HepG2 (cell line): ENCODE measurements around the gene CCND1. TPM values are rescaled to one million over a fixed set of nuclear protein-coding genes. Genes with fewer than 3 reads are reported as not detected.

Source experiments
- ATAC-seq: fragments of 200-7000 bp; cut with Tn5 transposase; 3 replicates; pipeline ENCODE4 v1.9.1; 2020; ENCODE audit warnings: mild to moderate bottlenecking, moderate library complexity
- Bru-seq: library from RNA; stranded (reverse); fragments of 400-500 nt; gene quantifications from one replicate; lab custom pipeline; 2021; lab: Mats Ljungman, UMichigan
- BruChase-seq, 2 experiments: library from RNA; stranded (reverse); fragments of 400-500 nt; gene quantifications; one replicate each; lab custom pipeline; 2021; lab: Mats Ljungman, UMichigan
- BruUV-seq: library from RNA; stranded (reverse); fragments of 400-500 nt; replicated peaks from 2 replicates; lab custom pipeline; 2021; lab: Mats Ljungman, UMichigan
- CTCF ChIA-PET: fragments of 300-600 bp; formaldehyde crosslinking; extraction: SDS; loops from one replicate; lab custom pipeline; 2021; ENCODE audit warnings: low total read pairs, inconsistent platforms, low intra/inter-chr PET ratio; lab: Yijun Ruan, JAX
- POLR2A ChIA-PET: fragments of 350-600 bp; sonication (Branson Sonifier 250); formaldehyde crosslinking; loops from one replicate; lab custom pipeline; 2020; ENCODE audit warnings: antibody characterized with exemption, inconsistent platforms; lab: Yijun Ruan, JAX
- DNase-seq: peaks from one replicate; pipeline ENCODE4 v3.0.0-alpha.2; 2015; ENCODE audit warnings: low spot score
- FAIRE-seq: peaks from 3 replicates; lab custom pipeline; 2011; peaks lifted over from hg19 to GRCh38; lab: Jason Lieb, UNC
- H2AFZ ChIP-seq: one replicate; pipeline ENCODE4 v1.6.1; 2011; ENCODE audit warnings: low read length, inconsistent platforms
- H3K27ac ChIP-seq: fragments of 300-600 bp; 3 replicates; pipeline ENCODE4 v1.8.0; 2011; ENCODE audit warnings: mixed run types, mild to moderate bottlenecking, mixed read lengths, low read length, inconsistent platforms; ENCODE audit not compliant: insufficient read depth; ENCODE audit errors: extremely low read length
- H3K27me3 ChIP-seq, 2 experiments: fragments of 200-600 bp in 1 of 2; 2 replicates in 1 of 2; 3 replicates in 1 of 2; pipeline versions ENCODE4 v1.6.0 to v1.8.0; 2011; ENCODE audit warnings: low read length in 2 of 2, mild to moderate bottlenecking in 2 of 2, moderate library complexity in 2 of 2, inconsistent platforms in 1 of 2; ENCODE audit not compliant: insufficient read depth in 2 of 2, control insufficient read depth in 1 of 2
- H3K36me3 ChIP-seq, 2 experiments: fragments of 200-600 bp in 1 of 2; replicated peaks in 1 of 2; 2 replicates in 1 of 2; 3 replicates in 1 of 2; pipeline versions ENCODE4 v1.5.1 to v1.8.0; 2011; ENCODE audit warnings: low read length in 2 of 2, inconsistent platforms in 1 of 2; ENCODE audit not compliant: insufficient read depth in 2 of 2, control insufficient read depth in 1 of 2
- H3K4me1 ChIP-seq: 2 replicates; pipeline ENCODE4 v1.5.1; 2012; ENCODE audit warnings: low read length, inconsistent platforms; ENCODE audit not compliant: insufficient read depth
- H3K4me2 ChIP-seq: 2 replicates; pipeline ENCODE4 v1.6.0; 2011; ENCODE audit warnings: low read depth, low read length, inconsistent platforms
- H3K4me3 ChIP-seq, 3 experiments: fragments of 200-600 bp in 1 of 3; sonication (generic), shearing (Covaris generic) in 1 of 3; replicated peaks in 1 of 3; 2 replicates each; pipeline ENCODE4 v1.5.1; 2011 to 2016; ENCODE audit warnings: low read length in 3 of 3, inconsistent platforms in 2 of 3, low read depth in 2 of 3, mild to moderate bottlenecking in 2 of 3, control low read depth in 1 of 3, mixed read lengths in 1 of 3; ENCODE audit not compliant: insufficient read depth in 1 of 3
- H3K79me2 ChIP-seq: one replicate; pipeline ENCODE4 v1.6.1; 2011; ENCODE audit warnings: low read length, inconsistent platforms; ENCODE audit not compliant: insufficient read depth
- H3K9ac ChIP-seq: 2 replicates; pipeline ENCODE4 v1.6.0; 2011; ENCODE audit warnings: mild to moderate bottlenecking, low read depth, low read length, inconsistent platforms; ENCODE audit not compliant: insufficient read depth
- H3K9me3 ChIP-seq: 2 replicates; pipeline ENCODE4 v1.5.1; 2012; ENCODE audit warnings: mild to moderate bottlenecking, low read length
- H4K20me1 ChIP-seq: 2 replicates; pipeline ENCODE4 v1.6.0; 2011; ENCODE audit warnings: inconsistent platforms, mild to moderate bottlenecking, low read length, moderate library complexity; ENCODE audit not compliant: insufficient read depth
- CENPX ChIP-seq: sonication (generic); formaldehyde crosslinking; IDR thresholded peaks from 2 replicates; pipeline ENCODE4 v1.9.0; 2021; ENCODE audit warnings: mild to moderate bottlenecking, missing genetic modification reagents, moderate library complexity
- GFI1 ChIP-seq: sonication (generic); formaldehyde crosslinking; IDR thresholded peaks from 2 replicates; pipeline ENCODE4 v1.5.0; 2020; ENCODE audit warnings: missing genetic modification reagents, mild to moderate bottlenecking, borderline replicate concordance
- GLI4 ChIP-seq: sonication (generic); formaldehyde crosslinking; IDR thresholded peaks from 2 replicates; pipeline ENCODE4 v1.5.1; 2020; ENCODE audit warnings: missing genetic modification reagents, mild to moderate bottlenecking, moderate library complexity, borderline replicate concordance
- GPBP1L1 ChIP-seq: sonication (generic); formaldehyde crosslinking; IDR thresholded peaks from 2 replicates; pipeline ENCODE4 v1.5.0; 2020; ENCODE audit warnings: mild to moderate bottlenecking, missing genetic modification reagents
- GTF3A ChIP-seq: sonication (generic); formaldehyde crosslinking; conservative IDR thresholded peaks from 2 replicates; pipeline ENCODE4 v1.4.0; 2020; ENCODE audit warnings: mild to moderate bottlenecking, missing genetic modification reagents
- JARID2 ChIP-seq: sonication (generic); formaldehyde crosslinking; IDR thresholded peaks from 2 replicates; pipeline ENCODE4 v1.8.1; 2023; ENCODE audit warnings: missing genetic modification reagents, inconsistent platforms; ENCODE audit not compliant: insufficient replicate concordance
- PAX8 ChIP-seq: sonication (generic); formaldehyde crosslinking; IDR thresholded peaks from 2 replicates; pipeline ENCODE4 v1.8.0; 2022; ENCODE audit warnings: mild to moderate bottlenecking, missing genetic modification reagents, borderline replicate concordance
- ZNF451 ChIP-seq: sonication (generic); formaldehyde crosslinking; IDR thresholded peaks from 2 replicates; pipeline ENCODE4 v1.5.0; 2020; ENCODE audit warnings: mild to moderate bottlenecking, missing genetic modification reagents
- ZNF703 ChIP-seq: sonication (generic); formaldehyde crosslinking; IDR thresholded peaks from 2 replicates; pipeline ENCODE4 v1.5.1; 2020; ENCODE audit warnings: missing genetic modification reagents, mild to moderate bottlenecking, moderate library complexity, borderline replicate concordance
- WGBS: methylation state at CpG from one replicate; pipeline ENCODE4 v1.1.6; 2017; ENCODE audit warnings: low lambda C conversion rate; 5-methylcytosine and 5-hydroxymethylcytosine counted together
- in situ Hi-C: cut with HindIII; loops from 2 replicates; pipeline ENCODE4 v1.10.0; 2017; ENCODE audit warnings: low pct_unique_long_range_greater_than_20kb; ENCODE audit not compliant: extremely low pct_ligation_motif_present
- intact Hi-C: fragments of 100-400 bp; cut with micrococcal nuclease; formaldehyde crosslinking; loops from one replicate; pipeline ENCODE4 v1.10.0; 2022; ENCODE audit not compliant: unreplicated experiment
- long read RNA-seq, 2 experiments: library from RNA in 1 of 2; library from polyadenylated mRNA in 1 of 2; stranded (forward) in 1 of 2; unstranded in 1 of 2; transcript quantifications; one replicate each; pipeline ENCODE4 v2.0.0, GENCODE V29; 2019 to 2022
- polyA minus RNA-seq, 3 experiments: library from RNA; depleted of rRNA, polyadenylated mRNA; stranded (reverse); fragments of >200 nt; gene quantifications; 2 replicates each; pipeline ENCODE4 v1.2.3, GENCODE V29; 2011; ENCODE audit warnings: low replicate concordance in 1 of 3
- polyA plus RNA-seq, 8 experiments: library from polyadenylated mRNA; depleted of rRNA in 3 of 8; stranded (reverse) in 7 of 8; unstranded in 1 of 8; fragments of >200 nt; fragmentation: Illumina TruSeq in 4 of 8; extraction: Trizol in 4 of 8; gene quantifications; 2 replicates each; pipeline versions ENCODE4 v1.2.1 to v1.2.3, GENCODE V29; 2011 to 2016; ENCODE audit warnings: low read depth in 4 of 8, missing spikeins in 1 of 8, mixed read lengths in 1 of 8; ENCODE audit not compliant: insufficient read depth in 1 of 8
- total RNA-seq, 5 experiments: library from RNA; depleted of rRNA; stranded (reverse); fragments of >200 nt; fragmentation: Illumina TruSeq; extraction: Trizol; gene quantifications; 2 replicates each; pipeline ENCODE4 v1.2.3, GENCODE V29; 2016; ENCODE audit warnings: low read depth in 1 of 5
- TF ChIP-seq, protein P1 (sequence below): sonication (generic); formaldehyde crosslinking; IDR thresholded peaks from 2 replicates; pipeline ENCODE4 v1.9.0; 2021; ENCODE audit warnings: missing genetic modification reagents, borderline replicate concordance
- TF ChIP-seq, protein P2 (sequence below): sonication (generic); formaldehyde crosslinking; IDR thresholded peaks from 2 replicates; pipeline ENCODE4 v1.8.0; 2022; ENCODE audit warnings: mild to moderate bottlenecking, missing genetic modification reagents, moderate library complexity

CCND1 gene
- total RNA-seq (2016; rRNA removed; fragmentation: Illumina TruSeq; extraction: Trizol) (107 and 117 TPM in 2 replicates), polyA plus RNA-seq (2011; rRNA removed) (126 and 136 TPM in 2 replicates), polyA minus RNA-seq (2011; rRNA and poly(A)+ RNA removed; ENCODE audit: low replicate concordance) (30.5 and 379 TPM in 2 replicates), Bru-seq, nascent RNA (percentile 96 among the genes with signal in this experiment), BruChase-seq, experiment 1, labeled RNA remaining after a 6-hour chase (percentile 99 among the genes with signal in this experiment), BruChase-seq, experiment 2, labeled RNA remaining after a 2-hour chase (percentile 99 among the genes with signal in this experiment)
- 18.0 and 19.0 TPM in 2 replicates for total RNA-seq (2016; cell fraction: cytosol; rRNA removed; fragmentation: Illumina TruSeq; extraction: Trizol; ENCODE audit: low read depth)
- 91.6 and 108 TPM in 2 replicates for total RNA-seq (2016; cell fraction: insoluble cytoplasmic fraction; rRNA removed; fragmentation: Illumina TruSeq; extraction: Trizol)
- total RNA-seq (2016; cell fraction: membrane; rRNA removed; fragmentation: Illumina TruSeq; extraction: Trizol), result 58.9 and 60.9 TPM in 2 replicates
- total RNA-seq (2016; cell fraction: nucleus; rRNA removed; fragmentation: Illumina TruSeq; extraction: Trizol), result 68.6 and 72.9 TPM in 2 replicates
- polyA plus RNA-seq (2011; cell fraction: cytosol; rRNA removed), result 73.2 and 112 TPM in 2 replicates
- 161 and 292 TPM in 2 replicates for polyA plus RNA-seq (2011; cell fraction: nucleus; rRNA removed)
- polyA plus RNA-seq (2012), result 60.9 and 65.2 TPM in 2 replicates
- polyA plus RNA-seq (2016; cell fraction: cytosol; fragmentation: Illumina TruSeq; extraction: Trizol; ENCODE audit: low read depth), result 10.4 and 11.6 TPM in 2 replicates
- 75.4 and 106 TPM in 2 replicates for polyA plus RNA-seq (2016; cell fraction: insoluble cytoplasmic fraction; fragmentation: Illumina TruSeq; extraction: Trizol; ENCODE audit: low read depth)
- 24.6 and 25.9 TPM in 2 replicates for polyA plus RNA-seq (2016; cell fraction: membrane; fragmentation: Illumina TruSeq; extraction: Trizol; ENCODE audit: low read depth)
- 90.1 and 100 TPM in 2 replicates for polyA plus RNA-seq (2016; cell fraction: nucleus; fragmentation: Illumina TruSeq; extraction: Trizol; ENCODE audit: insufficient read depth, low read depth)
- polyA minus RNA-seq (2011; cell fraction: cytosol; rRNA and poly(A)+ RNA removed), result 191 and 225 TPM in 2 replicates
- polyA minus RNA-seq (2011; cell fraction: nucleus; rRNA and poly(A)+ RNA removed), result 120 and 156 TPM in 2 replicates
- long read RNA-seq, experiment 1, full-length matches to known transcripts, result 101 of 149 reads
- long read RNA-seq, experiment 1, partial matches to known transcripts, result 14 of 149 reads
- long read RNA-seq, experiment 1, other reads (novel, unspliced or antisense), result 34 of 149 reads
- long read RNA-seq, experiment 2, full-length matches to known transcripts, result 67 of 395 reads
- long read RNA-seq, experiment 2, partial matches to known transcripts, result 327 of 395 reads
- long read RNA-seq, experiment 2, other reads (novel, unspliced or antisense), result 1 of 395 reads

GRCh38 chr11:69640995-69641581 lies at the start of gene CCND1:
CCND1 (plus strand) TSS chr11:69641156; CDS start chr11:69641314, 158 bp downstream.
- Histone ChIP-seq H3K4me2 (peak within 1 kb of the TSS; percentile 99), H3K9ac (peak within 1 kb of the TSS; percentile 95), H3K79me2 (peaks cover 30% of the 10 kb centered on the region), H3K4me3 (peak within 1 kb of the TSS; percentile 86 to 99 (median 94)), H3K4me1 (peaks cover 27% of the 10 kb centered on the region), H2AFZ (no peak within 1 kb of the TSS), H3K27ac (peak within 1 kb of the TSS; percentile 87), H3K36me3 (peaks cover 13 to 24% of the 10 kb centered on the region in 2 experiments; a peak in 4 of 5 replicates), H3K27me3 (peaks cover 0 to 5% of the 10 kb centered on the region in 2 experiments; a peak in 1 of 5 replicates), H4K20me1 (peaks cover 30% of the 10 kb centered on the region), H3K9me3 (no peaks in the 10 kb centered on the region)
- FAIRE-seq (peak; percentile 46), DNase-seq (peak; percentile 95), ATAC-seq (peak; percentile 70)
- BruUV-seq, result TSS peak; percentile 86
- in situ Hi-C loops (loop anchor here (5.0 to 25.0 kb wide), 3 partner anchors 204 to 349 kb away; partner anchors contain the start of gene MYEOV), intact Hi-C loops (loop anchor here (2.0 to 10.0 kb wide), 5 partner anchors 146 to 536 kb away; no protein-coding TSS in a partner anchor)
- ChIA-PET CTCF (interaction anchor here (1.1 kb wide), 1 partner anchor 43 kb away, joined by 4 read pairs; no protein-coding TSS in a partner anchor), POLR2A (interaction anchor here (1.0 to 5.5 kb wide), 5 partner anchors 17 to 206 kb away, joined by 3 to 40 read pairs (median 3); partner anchors contain the start of gene LTO1)
- WGBS, result 2% methylated on average over 13 of the region's 49 CpGs
- no peak for TF ChIP-seq CENPX (CRISPR knock-in tag)
- no peak for TF ChIP-seq ZNF703 (CRISPR knock-in tag)
- TF ChIP-seq GFI1 (CRISPR knock-in tag), result peak; percentile 69; the same call in 1 of the 2 replicates
- TF ChIP-seq GPBP1L1 (CRISPR knock-in tag), result no peak
- TF ChIP-seq PAX8 (CRISPR knock-in tag), result no peak
- TF ChIP-seq ZNF451 (CRISPR knock-in tag), result 0 out of 2 replicates have a peak, but pooled peaks have one; percentile 26
- TF ChIP-seq JARID2 (CRISPR knock-in tag), result no peak
- TF ChIP-seq, protein P1, sequence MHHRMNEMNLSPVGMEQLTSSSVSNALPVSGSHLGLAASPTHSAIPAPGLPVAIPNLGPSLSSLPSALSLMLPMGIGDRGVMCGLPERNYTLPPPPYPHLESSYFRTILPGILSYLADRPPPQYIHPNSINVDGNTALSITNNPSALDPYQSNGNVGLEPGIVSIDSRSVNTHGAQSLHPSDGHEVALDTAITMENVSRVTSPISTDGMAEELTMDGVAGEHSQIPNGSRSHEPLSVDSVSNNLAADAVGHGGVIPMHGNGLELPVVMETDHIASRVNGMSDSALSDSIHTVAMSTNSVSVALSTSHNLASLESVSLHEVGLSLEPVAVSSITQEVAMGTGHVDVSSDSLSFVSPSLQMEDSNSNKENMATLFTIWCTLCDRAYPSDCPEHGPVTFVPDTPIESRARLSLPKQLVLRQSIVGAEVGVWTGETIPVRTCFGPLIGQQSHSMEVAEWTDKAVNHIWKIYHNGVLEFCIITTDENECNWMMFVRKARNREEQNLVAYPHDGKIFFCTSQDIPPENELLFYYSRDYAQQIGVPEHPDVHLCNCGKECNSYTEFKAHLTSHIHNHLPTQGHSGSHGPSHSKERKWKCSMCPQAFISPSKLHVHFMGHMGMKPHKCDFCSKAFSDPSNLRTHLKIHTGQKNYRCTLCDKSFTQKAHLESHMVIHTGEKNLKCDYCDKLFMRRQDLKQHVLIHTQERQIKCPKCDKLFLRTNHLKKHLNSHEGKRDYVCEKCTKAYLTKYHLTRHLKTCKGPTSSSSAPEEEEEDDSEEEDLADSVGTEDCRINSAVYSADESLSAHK, result no peak
- TF ChIP-seq, protein P2, sequence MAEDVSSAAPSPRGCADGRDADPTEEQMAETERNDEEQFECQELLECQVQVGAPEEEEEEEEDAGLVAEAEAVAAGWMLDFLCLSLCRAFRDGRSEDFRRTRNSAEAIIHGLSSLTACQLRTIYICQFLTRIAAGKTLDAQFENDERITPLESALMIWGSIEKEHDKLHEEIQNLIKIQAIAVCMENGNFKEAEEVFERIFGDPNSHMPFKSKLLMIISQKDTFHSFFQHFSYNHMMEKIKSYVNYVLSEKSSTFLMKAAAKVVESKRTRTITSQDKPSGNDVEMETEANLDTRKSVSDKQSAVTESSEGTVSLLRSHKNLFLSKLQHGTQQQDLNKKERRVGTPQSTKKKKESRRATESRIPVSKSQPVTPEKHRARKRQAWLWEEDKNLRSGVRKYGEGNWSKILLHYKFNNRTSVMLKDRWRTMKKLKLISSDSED, result no peak
- TF ChIP-seq GTF3A (CRISPR knock-in tag), result no peak
- TF ChIP-seq GLI4 (CRISPR knock-in tag), result no peak
